PFSK-1 (cell line): ENCODE measurements around the gene MUL1.

Source experiments
- POLR2AphosphoS5 ChIP-seq: IDR thresholded peaks from 2 replicates; pipeline ENCODE4 v1.6.1; 2012; ENCODE audit warnings: low read depth, mild to moderate bottlenecking, control low read depth, low read length, moderate library complexity
- SIN3A ChIP-seq: IDR thresholded peaks from 2 replicates; pipeline ENCODE4 v1.6.1; 2012; ENCODE audit warnings: mild to moderate bottlenecking, low read length, moderate library complexity, borderline replicate concordance; ENCODE audit not compliant: insufficient read depth
- TAF1 ChIP-seq: IDR thresholded peaks from 2 replicates; pipeline ENCODE4 v1.6.1; 2012; ENCODE audit warnings: low read length, control low read depth, borderline replicate concordance; ENCODE audit not compliant: insufficient read depth

- TF ChIP-seq TAF1 (no peak), POLR2AphosphoS5 (no peak), SIN3A (no peak)
Measured at GRCh38 chr1:20466273-20466672, 41.7 kb downstream of the MUL1 start.
